Activated CD8-positive, alpha-beta memory T cell treated with anti-CD3 and anti-CD28 coated beads for 4 hours (primary cell): ENCODE measurements around the gene PTPRC.

Source experiments
- DNase-seq, 2 donors: peaks; one replicate each; pipeline ENCODE4 v3.0.0-alpha.2; 2020; ENCODE audit warnings: low read depth in 2 of 2

PTPRC gene

GRCh38 chr1:198751741-198752140 is 112.9 kb downstream of the PTPRC start:
- DNase-seq, result no peak

DNA sequence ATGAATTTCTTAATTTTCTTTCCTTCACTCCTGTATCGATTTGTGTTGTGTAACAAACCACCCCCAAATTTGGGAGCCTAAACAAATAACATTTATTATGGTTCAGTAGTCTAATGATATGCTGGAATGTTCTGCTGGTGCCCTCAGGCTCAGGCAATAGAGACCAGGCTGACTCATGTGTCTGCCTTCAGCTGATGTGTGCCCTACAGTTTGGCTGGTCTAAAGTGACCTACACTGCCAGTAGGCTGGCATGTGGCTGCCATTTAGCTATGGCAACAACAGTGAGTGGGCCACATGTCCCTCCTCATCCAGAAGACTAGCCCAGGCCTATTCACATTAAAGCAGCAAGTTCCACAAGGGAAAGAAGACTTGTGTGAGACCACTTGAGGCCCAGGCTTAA is 115.8 kb downstream of the PTPRC start:
- DNase-seq, result no peak

DNA sequence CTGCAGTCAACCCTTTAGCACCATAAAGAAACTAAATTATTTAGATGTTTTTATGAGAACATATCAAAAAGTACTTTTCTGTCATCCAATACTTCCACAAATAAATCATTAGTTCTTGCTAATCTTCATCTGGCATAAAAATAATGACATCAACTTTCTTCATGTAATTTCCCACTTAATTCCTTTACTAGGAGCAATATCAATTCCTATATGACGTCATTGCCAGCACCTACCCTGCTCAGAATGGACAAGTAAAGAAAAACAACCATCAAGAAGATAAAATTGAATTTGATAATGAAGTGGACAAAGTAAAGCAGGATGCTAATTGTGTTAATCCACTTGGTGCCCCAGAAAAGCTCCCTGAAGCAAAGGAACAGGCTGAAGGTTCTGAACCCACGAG is 116.9 kb downstream of the PTPRC start:
- DNase-seq, result no peak

DNA sequence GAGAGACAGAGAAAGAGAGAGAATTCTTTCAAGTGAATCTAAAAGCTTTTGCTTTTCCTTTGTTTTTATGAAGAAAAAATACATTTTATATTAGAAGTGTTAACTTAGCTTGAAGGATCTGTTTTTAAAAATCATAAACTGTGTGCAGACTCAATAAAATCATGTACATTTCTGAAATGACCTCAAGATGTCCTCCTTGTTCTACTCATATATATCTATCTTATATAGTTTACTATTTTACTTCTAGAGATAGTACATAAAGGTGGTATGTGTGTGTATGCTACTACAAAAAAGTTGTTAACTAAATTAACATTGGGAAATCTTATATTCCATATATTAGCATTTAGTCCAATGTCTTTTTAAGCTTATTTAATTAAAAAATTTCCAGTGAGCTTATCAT is 117.6 kb downstream of the PTPRC start:
- no peak for DNase-seq

DNA sequence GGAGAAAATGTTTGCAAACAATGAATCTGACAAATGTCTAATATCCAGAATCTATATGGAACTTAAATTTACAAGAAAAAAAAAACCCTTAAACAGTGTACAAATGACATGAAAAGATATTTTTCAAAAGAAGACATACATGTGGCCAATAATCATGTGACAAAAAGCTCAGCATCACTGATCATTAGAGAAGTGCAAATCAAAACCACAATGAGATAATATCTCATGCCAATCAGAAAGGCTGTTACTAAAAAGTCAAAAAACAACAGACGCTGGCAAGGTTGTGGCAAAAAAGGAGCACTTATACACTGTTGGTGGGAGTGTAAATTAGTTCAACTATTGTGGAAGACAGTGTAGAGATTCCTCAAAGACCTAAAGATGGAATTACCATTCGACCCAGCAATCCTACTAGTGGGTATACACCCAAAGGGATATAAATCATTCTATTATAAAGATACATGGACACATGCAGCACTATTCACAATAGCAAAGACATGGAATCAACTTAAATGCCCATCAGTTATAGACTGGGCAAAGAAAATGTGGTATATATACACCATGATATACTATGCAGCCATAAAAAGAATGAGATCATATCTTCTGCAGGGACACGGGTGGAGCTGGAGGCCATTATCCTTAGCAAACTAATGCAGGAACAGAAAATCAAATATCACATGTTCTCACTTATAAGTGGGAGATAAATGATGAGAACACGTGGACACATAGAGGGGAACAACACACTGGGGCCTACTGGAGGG is 123.2 kb downstream of the PTPRC start:
- no peak for DNase-seq

- no peak for DNase-seq
Measured at GRCh38 chr1:198763298-198763714, 124.5 kb downstream of the PTPRC start.

DNA sequence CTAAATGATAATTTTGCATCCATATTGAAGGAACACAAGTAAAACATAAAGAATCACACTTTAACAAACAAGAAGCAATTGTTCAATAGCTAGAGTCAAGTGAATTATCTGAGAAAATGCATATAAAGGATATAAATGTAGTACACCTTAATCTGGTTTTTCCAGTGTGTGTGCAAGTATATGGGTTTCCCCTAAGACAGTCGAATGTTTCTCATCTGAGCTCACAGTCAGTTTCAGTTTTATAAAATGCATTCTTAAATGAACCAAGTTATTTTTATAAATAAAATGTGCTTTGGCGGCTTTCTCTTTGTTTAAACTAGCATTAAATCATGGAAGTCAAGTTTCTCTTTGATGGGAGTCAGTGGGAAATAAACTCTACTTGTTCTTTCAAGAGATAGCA is 125.9 kb downstream of the PTPRC start:
- DNase-seq, result no peak

- no peak for DNase-seq
Measured at GRCh38 chr1:198765416-198765815, 126.6 kb downstream of the PTPRC start.

DNA sequence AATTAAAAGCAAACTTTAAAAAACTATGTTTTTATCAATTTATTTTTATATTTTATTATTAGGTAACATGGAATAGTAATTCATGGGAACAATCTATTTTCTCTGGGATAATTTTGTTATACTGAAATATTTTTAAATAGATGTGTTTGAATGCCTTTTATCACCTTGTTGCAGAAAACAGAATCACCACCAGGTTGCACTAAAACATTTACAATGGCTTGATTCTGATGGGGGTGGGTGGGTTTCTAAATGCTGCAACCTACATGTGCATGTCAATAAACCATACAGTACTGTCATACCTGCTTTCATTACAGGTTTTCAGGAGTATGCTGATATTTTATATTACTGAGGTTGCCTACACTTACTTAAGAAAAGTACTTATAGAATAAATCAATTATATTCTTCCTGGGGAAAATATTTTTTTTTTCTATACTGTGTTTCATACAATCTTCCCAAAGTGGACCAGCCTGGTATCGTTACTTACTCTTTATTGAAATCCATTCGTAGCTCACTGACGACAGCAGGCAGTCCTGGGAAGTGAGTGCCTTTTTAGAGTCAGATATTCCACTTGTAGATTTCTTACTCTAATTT is 132.8 kb downstream of the PTPRC start:
- DNase-seq, result no peak

DNA sequence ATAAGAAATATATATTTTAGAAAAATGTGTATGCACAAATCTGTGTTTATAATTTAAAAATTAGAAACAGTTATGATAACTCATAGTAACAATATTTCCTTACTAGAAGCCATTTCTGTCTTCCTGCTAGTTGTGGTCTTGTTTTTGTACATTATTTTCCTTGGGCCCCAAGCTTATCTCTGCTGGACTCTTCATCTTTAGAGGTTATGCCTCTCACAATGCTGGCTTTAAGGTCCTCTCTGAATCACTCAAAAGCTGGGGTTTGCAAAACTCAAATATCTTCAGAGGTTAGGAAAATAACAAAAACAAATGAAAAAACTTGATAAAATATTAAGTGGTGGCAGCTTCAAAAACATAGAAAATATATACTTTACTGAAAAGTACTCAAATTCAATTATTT is 133.8 kb downstream of the PTPRC start:
- DNase-seq, result no peak

DNA sequence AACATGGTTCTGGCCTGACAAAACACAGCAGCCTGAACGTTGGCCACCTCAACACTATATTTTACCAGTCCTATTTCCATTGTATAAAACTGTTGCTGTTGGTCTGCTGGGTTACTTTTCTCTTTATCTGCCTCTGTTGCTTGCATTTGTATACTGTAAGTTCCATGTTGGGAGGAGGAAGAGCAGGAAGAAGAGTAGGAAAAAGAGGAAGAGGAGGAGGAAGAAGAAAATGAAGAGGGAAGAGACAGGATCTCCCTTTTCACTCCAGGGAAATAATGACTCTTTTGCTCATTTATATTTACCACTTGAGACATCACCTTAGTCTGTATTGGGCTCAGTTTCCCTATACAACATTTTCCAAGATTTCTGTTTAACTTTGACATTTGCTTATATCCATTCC is 134.2 kb downstream of the PTPRC start:
- DNase-seq, result no peak

GRCh38 chr1:198773523-198773922 is 134.7 kb downstream of the PTPRC start:
- no peak for DNase-seq

DNA sequence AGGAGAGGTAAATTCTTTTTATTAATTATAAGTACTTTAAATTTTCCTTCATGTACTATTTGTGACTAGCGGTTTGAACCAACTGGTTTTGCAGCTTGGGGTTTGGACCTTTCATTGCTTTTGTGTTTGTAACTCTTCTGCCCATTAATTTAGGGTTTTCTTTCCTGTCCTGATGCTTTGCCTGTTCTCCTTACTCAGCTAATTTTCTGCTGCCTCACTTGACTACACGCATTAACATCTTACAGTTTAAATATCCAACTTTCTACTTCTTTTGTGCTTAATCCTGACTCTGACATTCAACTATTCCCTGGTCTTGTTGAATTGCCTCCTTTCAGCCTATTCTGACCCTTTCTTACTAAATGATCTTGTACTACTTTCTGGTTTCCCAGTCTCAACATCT is 135.6 kb downstream of the PTPRC start:
- DNase-seq, result no peak

GRCh38 chr1:198775606-198776005 is 136.8 kb downstream of the PTPRC start:
- no peak for DNase-seq

DNA sequence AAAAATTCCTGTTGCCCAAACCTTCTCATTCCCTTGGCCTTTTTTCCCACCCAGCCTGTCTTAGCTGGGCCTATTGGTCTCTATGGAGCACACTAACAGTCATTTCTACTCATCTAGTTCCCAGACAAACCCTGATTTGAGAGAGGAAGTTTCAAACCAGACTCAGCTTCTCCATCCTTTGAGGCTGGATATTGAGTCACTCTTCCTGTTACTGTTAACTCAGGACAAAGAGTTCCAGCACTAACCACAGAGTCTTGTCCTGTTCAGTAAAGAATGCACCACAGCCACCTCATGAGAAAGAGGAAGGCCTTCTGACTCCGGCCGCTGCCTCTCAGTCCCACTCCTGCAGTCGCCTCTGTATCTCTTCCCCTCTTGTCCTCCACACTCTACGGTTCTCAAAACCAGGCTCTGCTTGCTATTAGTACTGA is 137.8 kb downstream of the PTPRC start:
- no peak for DNase-seq

- DNase-seq, result no peak
Measured at GRCh38 chr1:198778049-198778448, 139.2 kb downstream of the PTPRC start.

GRCh38 chr1:198780376-198780775 is 141.5 kb downstream of the PTPRC start:
- no peak for DNase-seq

GRCh38 chr1:198788561-198789064 is 149.8 kb downstream of the PTPRC start:
- DNase-seq, result no peak

GRCh38 chr1:198793714-198794113 is 154.9 kb downstream of the PTPRC start:
- DNase-seq, result no peak

DNA sequence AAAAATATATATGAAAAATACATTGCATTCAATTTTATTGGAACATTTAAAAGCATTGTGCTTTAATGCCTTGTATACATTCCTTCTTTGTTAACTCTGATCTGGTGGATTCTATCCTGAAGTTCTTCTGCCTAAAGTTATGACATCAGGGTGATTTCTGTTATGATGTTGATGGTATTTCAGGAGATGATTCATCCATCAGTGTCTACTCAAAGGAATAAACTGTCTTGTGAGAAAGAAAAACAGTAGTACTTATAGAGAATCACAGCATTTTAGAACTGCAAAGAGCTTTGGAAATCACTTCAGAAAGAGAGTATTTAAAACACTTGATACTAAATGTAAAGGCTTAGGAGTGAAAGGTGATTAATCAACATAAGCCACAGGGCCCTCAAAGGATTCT is 155.7 kb downstream of the PTPRC start:
- no peak for DNase-seq

DNA sequence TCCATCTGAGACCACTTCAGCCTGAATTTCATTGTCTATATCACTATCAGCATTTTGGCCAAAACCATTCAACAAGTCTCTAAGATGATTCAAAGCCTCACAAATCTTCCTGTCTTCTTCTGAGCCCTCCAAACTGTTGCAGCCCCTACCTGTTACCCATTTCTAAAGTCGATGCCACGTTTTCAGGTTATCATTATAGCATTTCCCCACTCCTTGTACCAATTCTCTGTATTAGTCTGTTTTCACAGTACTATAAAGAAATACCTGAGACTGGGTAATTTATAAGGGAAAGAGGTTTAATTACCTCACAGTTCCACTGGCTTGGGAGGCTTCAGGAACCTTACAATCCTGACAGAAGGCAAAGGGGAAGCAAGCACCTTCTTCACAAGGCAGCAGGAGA is 158.8 kb downstream of the PTPRC start:
- no peak for DNase-seq

GRCh38 chr1:198798923-198799386 is 160.1 kb downstream of the PTPRC start:
- DNase-seq, result no peak

- no peak for DNase-seq
Measured at GRCh38 chr1:198805498-198806151, 166.8 kb downstream of the PTPRC start.
